ENCODE results near the gene SRGAP2B. TPM values are rescaled to one million over a fixed set of nuclear protein-coding genes. Genes with fewer than 3 reads are reported as not detected.

Gene SRGAP2B
- total RNA-seq, 1 experiment from 2014 or later = 24.2 TPM

Other genes starting within 250 kb of the SRGAP2B start
- 1.4 and 2.9 TPM in 2 replicates for gene FAM72D, start 646 bp upstream of the SRGAP2B start, total RNA-seq (2014; rRNA removed; shearing (Covaris generic))
- not detected in 2 replicates for gene PPIAL4D, start 146.8 kb upstream of the SRGAP2B start, total RNA-seq (2014; rRNA removed; shearing (Covaris generic))

Measured in SJSA1 (cell line).